HepG2 (cell line): ENCODE results near the gene NRG2. TPM values are rescaled to one million over a fixed set of nuclear protein-coding genes. Genes with fewer than 3 reads are reported as not detected.

ENCODE experiments used
- ATAC-seq: fragments of 200-7000 bp; cut with Tn5 transposase; 3 replicates; pipeline ENCODE4 v1.9.1; 2020; ENCODE audit warnings: mild to moderate bottlenecking, moderate library complexity
- Bru-seq: library from RNA; stranded (reverse); fragments of 400-500 nt; gene quantifications from one replicate; lab custom pipeline; 2021; lab: Mats Ljungman, UMichigan
- BruChase-seq, 2 experiments: library from RNA; stranded (reverse); fragments of 400-500 nt; gene quantifications; one replicate each; lab custom pipeline; 2021; lab: Mats Ljungman, UMichigan
- BruUV-seq: library from RNA; stranded (reverse); fragments of 400-500 nt; replicated peaks from 2 replicates; lab custom pipeline; 2021; lab: Mats Ljungman, UMichigan
- CTCF ChIA-PET: fragments of 300-600 bp; formaldehyde crosslinking; extraction: SDS; loops from one replicate; lab custom pipeline; 2021; ENCODE audit warnings: low total read pairs, inconsistent platforms, low intra/inter-chr PET ratio; lab: Yijun Ruan, JAX
- POLR2A ChIA-PET: fragments of 350-600 bp; sonication (Branson Sonifier 250); formaldehyde crosslinking; loops from one replicate; lab custom pipeline; 2020; ENCODE audit warnings: antibody characterized with exemption, inconsistent platforms; lab: Yijun Ruan, JAX
- DNase-seq: peaks from one replicate; pipeline ENCODE4 v3.0.0-alpha.2; 2015; ENCODE audit warnings: low spot score
- FAIRE-seq: peaks from 3 replicates; lab custom pipeline; 2011; peaks lifted over from hg19 to GRCh38; lab: Jason Lieb, UNC
- H2AFZ ChIP-seq: one replicate; pipeline ENCODE4 v1.6.1; 2011; ENCODE audit warnings: low read length, inconsistent platforms
- H3K27ac ChIP-seq: fragments of 300-600 bp; 3 replicates; pipeline ENCODE4 v1.8.0; 2011; ENCODE audit warnings: mixed run types, mild to moderate bottlenecking, mixed read lengths, low read length, inconsistent platforms; ENCODE audit not compliant: insufficient read depth; ENCODE audit errors: extremely low read length
- H3K27me3 ChIP-seq, 2 experiments: fragments of 200-600 bp in 1 of 2; 2 replicates in 1 of 2; 3 replicates in 1 of 2; pipeline versions ENCODE4 v1.6.0 to v1.8.0; 2011; ENCODE audit warnings: low read length in 2 of 2, mild to moderate bottlenecking in 2 of 2, moderate library complexity in 2 of 2, inconsistent platforms in 1 of 2; ENCODE audit not compliant: insufficient read depth in 2 of 2, control insufficient read depth in 1 of 2
- H3K36me3 ChIP-seq, 2 experiments: fragments of 200-600 bp in 1 of 2; replicated peaks in 1 of 2; 2 replicates in 1 of 2; 3 replicates in 1 of 2; pipeline versions ENCODE4 v1.5.1 to v1.8.0; 2011; ENCODE audit warnings: low read length in 2 of 2, inconsistent platforms in 1 of 2; ENCODE audit not compliant: insufficient read depth in 2 of 2, control insufficient read depth in 1 of 2
- H3K4me1 ChIP-seq: 2 replicates; pipeline ENCODE4 v1.5.1; 2012; ENCODE audit warnings: low read length, inconsistent platforms; ENCODE audit not compliant: insufficient read depth
- H3K4me2 ChIP-seq: 2 replicates; pipeline ENCODE4 v1.6.0; 2011; ENCODE audit warnings: low read depth, low read length, inconsistent platforms
- H3K4me3 ChIP-seq, 3 experiments: fragments of 200-600 bp in 1 of 3; sonication (generic), shearing (Covaris generic) in 1 of 3; replicated peaks in 1 of 3; 2 replicates each; pipeline ENCODE4 v1.5.1; 2011 to 2016; ENCODE audit warnings: low read length in 3 of 3, inconsistent platforms in 2 of 3, low read depth in 2 of 3, mild to moderate bottlenecking in 2 of 3, control low read depth in 1 of 3, mixed read lengths in 1 of 3; ENCODE audit not compliant: insufficient read depth in 1 of 3
- H3K79me2 ChIP-seq: one replicate; pipeline ENCODE4 v1.6.1; 2011; ENCODE audit warnings: low read length, inconsistent platforms; ENCODE audit not compliant: insufficient read depth
- H3K9ac ChIP-seq: 2 replicates; pipeline ENCODE4 v1.6.0; 2011; ENCODE audit warnings: mild to moderate bottlenecking, low read depth, low read length, inconsistent platforms; ENCODE audit not compliant: insufficient read depth
- H3K9me3 ChIP-seq: 2 replicates; pipeline ENCODE4 v1.5.1; 2012; ENCODE audit warnings: mild to moderate bottlenecking, low read length
- H4K20me1 ChIP-seq: 2 replicates; pipeline ENCODE4 v1.6.0; 2011; ENCODE audit warnings: inconsistent platforms, mild to moderate bottlenecking, low read length, moderate library complexity; ENCODE audit not compliant: insufficient read depth
- FOXM1 ChIP-seq: sonication (generic); formaldehyde crosslinking; IDR thresholded peaks from 2 replicates; pipeline ENCODE4 v1.5.0; 2020; ENCODE audit warnings: missing genetic modification reagents
- HNF4A ChIP-seq: sonication (generic); formaldehyde crosslinking; IDR thresholded peaks from 2 replicates; pipeline ENCODE4 v1.4.0; 2020; ENCODE audit warnings: missing genetic modification reagents
- HNRNPLL ChIP-seq: fragments of 200-400 bp; formaldehyde crosslinking; IDR thresholded peaks from 2 replicates; pipeline ENCODE4 v1.6.1; 2017; ENCODE audit warnings: mild to moderate bottlenecking, low read depth, low read length; ENCODE audit not compliant: poor library complexity, severe bottlenecking
- PATZ1 ChIP-seq: sonication (generic); formaldehyde crosslinking; IDR thresholded peaks from 2 replicates; pipeline ENCODE4 v1.4.0; 2020; ENCODE audit warnings: missing genetic modification reagents
- PHF21A ChIP-seq: sonication (generic); formaldehyde crosslinking; IDR thresholded peaks from 2 replicates; pipeline ENCODE4 v1.5.0; 2020; ENCODE audit warnings: mild to moderate bottlenecking, missing genetic modification reagents
- SALL1 ChIP-seq: sonication (generic); formaldehyde crosslinking; IDR thresholded peaks from 2 replicates; pipeline ENCODE4 v1.8.0; 2022; ENCODE audit warnings: mild to moderate bottlenecking, missing genetic modification reagents
- SP1 ChIP-seq, 2 experiments: fragments of 450-650 bp in 1 of 2; sonication (generic) in 1 of 2; formaldehyde crosslinking in 1 of 2; IDR thresholded peaks; 2 replicates each; pipeline versions ENCODE4 v1.4.0 to v1.6.1; 2016 to 2020; ENCODE audit warnings: missing genetic modification reagents in 1 of 2
- SYNCRIP ChIP-seq: fragments of 200-400 bp; formaldehyde crosslinking; IDR thresholded peaks from 2 replicates; pipeline ENCODE4 v1.6.1; 2018; ENCODE audit warnings: mild to moderate bottlenecking, low read depth, low read length; ENCODE audit not compliant: insufficient read depth
- ZFY ChIP-seq: sonication (generic); formaldehyde crosslinking; IDR thresholded peaks from 2 replicates; pipeline ENCODE4 v1.4.0; 2020; ENCODE audit warnings: missing genetic modification reagents
- ZNF24 ChIP-seq: fragments of 450-650 bp; IDR thresholded peaks from 2 replicates; pipeline ENCODE4 v1.6.1; 2017; ENCODE audit warnings: antibody characterized with exemption, mild to moderate bottlenecking
- ZNF292 ChIP-seq: sonication (generic); formaldehyde crosslinking; IDR thresholded peaks from 2 replicates; pipeline ENCODE4 v1.8.1; 2022; ENCODE audit warnings: mild to moderate bottlenecking, low read depth, missing genetic modification reagents, borderline replicate concordance
- ZNF556 ChIP-seq: sonication (generic); formaldehyde crosslinking; IDR thresholded peaks from 2 replicates; pipeline ENCODE4 v1.4.0; 2020; ENCODE audit warnings: mild to moderate bottlenecking, missing genetic modification reagents, borderline replicate concordance
- ZNF777 ChIP-seq: sonication (generic); formaldehyde crosslinking; IDR thresholded peaks from 2 replicates; pipeline ENCODE4 v1.4.0; 2020; ENCODE audit warnings: missing genetic modification reagents
- WGBS: methylation state at CpG from one replicate; pipeline ENCODE4 v1.1.6; 2017; ENCODE audit warnings: low lambda C conversion rate; 5-methylcytosine and 5-hydroxymethylcytosine counted together
- in situ Hi-C: cut with HindIII; loops from 2 replicates; pipeline ENCODE4 v1.10.0; 2017; ENCODE audit warnings: low pct_unique_long_range_greater_than_20kb; ENCODE audit not compliant: extremely low pct_ligation_motif_present
- intact Hi-C: fragments of 100-400 bp; cut with micrococcal nuclease; formaldehyde crosslinking; loops from one replicate; pipeline ENCODE4 v1.10.0; 2022; ENCODE audit not compliant: unreplicated experiment
- long read RNA-seq, 2 experiments: library from RNA in 1 of 2; library from polyadenylated mRNA in 1 of 2; stranded (forward) in 1 of 2; unstranded in 1 of 2; transcript quantifications; one replicate each; pipeline ENCODE4 v2.0.0, GENCODE V29; 2019 to 2022
- polyA minus RNA-seq, 3 experiments: library from RNA; depleted of rRNA, polyadenylated mRNA; stranded (reverse); fragments of >200 nt; gene quantifications; 2 replicates each; pipeline ENCODE4 v1.2.3, GENCODE V29; 2011; ENCODE audit warnings: low replicate concordance in 1 of 3
- polyA plus RNA-seq, 8 experiments: library from polyadenylated mRNA; depleted of rRNA in 3 of 8; stranded (reverse) in 7 of 8; unstranded in 1 of 8; fragments of >200 nt; fragmentation: Illumina TruSeq in 4 of 8; extraction: Trizol in 4 of 8; gene quantifications; 2 replicates each; pipeline versions ENCODE4 v1.2.1 to v1.2.3, GENCODE V29; 2011 to 2016; ENCODE audit warnings: low read depth in 4 of 8, missing spikeins in 1 of 8, mixed read lengths in 1 of 8; ENCODE audit not compliant: insufficient read depth in 1 of 8
- total RNA-seq, 5 experiments: library from RNA; depleted of rRNA; stranded (reverse); fragments of >200 nt; fragmentation: Illumina TruSeq; extraction: Trizol; gene quantifications; 2 replicates each; pipeline ENCODE4 v1.2.3, GENCODE V29; 2016; ENCODE audit warnings: low read depth in 1 of 5
- TF ChIP-seq, protein P1 (sequence below): sonication (generic); formaldehyde crosslinking; IDR thresholded peaks from 2 replicates; pipeline ENCODE4 v1.4.0; 2020; ENCODE audit warnings: missing genetic modification reagents, low read depth, mild to moderate bottlenecking, borderline replicate concordance

Gene NRG2
- total RNA-seq (2016; rRNA removed; fragmentation: Illumina TruSeq; extraction: Trizol): not detected in 2 replicates
- not detected in 2 replicates for total RNA-seq (2016; cell fraction: cytosol; rRNA removed; fragmentation: Illumina TruSeq; extraction: Trizol; ENCODE audit: low read depth)
- total RNA-seq (2016; cell fraction: insoluble cytoplasmic fraction; rRNA removed; fragmentation: Illumina TruSeq; extraction: Trizol): not detected in 2 replicates
- not detected in 2 replicates for total RNA-seq (2016; cell fraction: membrane; rRNA removed; fragmentation: Illumina TruSeq; extraction: Trizol)
- not detected in 2 replicates for total RNA-seq (2016; cell fraction: nucleus; rRNA removed; fragmentation: Illumina TruSeq; extraction: Trizol)
- polyA plus RNA-seq (2011; rRNA removed): not detected in 2 replicates
- polyA plus RNA-seq (2011; cell fraction: cytosol; rRNA removed): not detected in 2 replicates
- not detected in 2 replicates for polyA plus RNA-seq (2011; cell fraction: nucleus; rRNA removed)
- not detected in 2 replicates for polyA plus RNA-seq (2012)
- not detected in 2 replicates for polyA plus RNA-seq (2016; cell fraction: cytosol; fragmentation: Illumina TruSeq; extraction: Trizol; ENCODE audit: low read depth)
- polyA plus RNA-seq (2016; cell fraction: insoluble cytoplasmic fraction; fragmentation: Illumina TruSeq; extraction: Trizol; ENCODE audit: low read depth): not detected in 2 replicates
- polyA plus RNA-seq (2016; cell fraction: membrane; fragmentation: Illumina TruSeq; extraction: Trizol; ENCODE audit: low read depth): not detected in 2 replicates
- not detected in 2 replicates for polyA plus RNA-seq (2016; cell fraction: nucleus; fragmentation: Illumina TruSeq; extraction: Trizol; ENCODE audit: insufficient read depth, low read depth)
- polyA minus RNA-seq (2011; rRNA and poly(A)+ RNA removed; ENCODE audit: low replicate concordance): not detected in 2 replicates
- polyA minus RNA-seq (2011; cell fraction: cytosol; rRNA and poly(A)+ RNA removed): not detected in 2 replicates
- not detected in 2 replicates for polyA minus RNA-seq (2011; cell fraction: nucleus; rRNA and poly(A)+ RNA removed)
- Bru-seq, nascent RNA: percentile 16 among the genes with signal in this experiment
- percentile 12 among the genes with signal in this experiment for BruChase-seq, experiment 1, labeled RNA remaining after a 6-hour chase
- percentile 17 among the genes with signal in this experiment for BruChase-seq, experiment 2, labeled RNA remaining after a 2-hour chase
- long read RNA-seq, experiment 1: 0 reads
- long read RNA-seq, experiment 2: 0 reads

- intact Hi-C loops: no loop called here
- peak; percentile 49 for DNase-seq
- TF ChIP-seq ZNF556: peak; percentile 45; the same call in 1 of the 2 replicates
- TF ChIP-seq SALL1: peak; percentile 13; the same call in 1 of the 2 replicates
- TF ChIP-seq ZNF292 (CRISPR knock-in tag): peak; percentile 54
- peak; percentile 70 for TF ChIP-seq PATZ1 (CRISPR knock-in tag)
- TF ChIP-seq SYNCRIP: no peak
- peak; percentile 20; the same call in 1 of the 2 replicates for TF ChIP-seq PHF21A (CRISPR knock-in tag)
- TF ChIP-seq ZNF24: no peak
- TF ChIP-seq HNF4A (CRISPR knock-in tag): 0 out of 2 replicates have a peak, but pooled peaks have one; percentile 5
- peak; percentile 26; the same call in 1 of the 2 replicates for TF ChIP-seq ZNF777 (CRISPR knock-in tag)
- TF ChIP-seq SP1 (IDR thresholded peaks at IDR 0.05): no peak
- peak; percentile 78 for TF ChIP-seq SP1 (CRISPR knock-in tag; IDR thresholded peaks at IDR 0.05)
- TF ChIP-seq ZFY: peak; percentile 43
- no peak for TF ChIP-seq FOXM1 (CRISPR knock-in tag)
- TF ChIP-seq HNRNPLL: peak; percentile 90
- TF ChIP-seq, protein P1, sequence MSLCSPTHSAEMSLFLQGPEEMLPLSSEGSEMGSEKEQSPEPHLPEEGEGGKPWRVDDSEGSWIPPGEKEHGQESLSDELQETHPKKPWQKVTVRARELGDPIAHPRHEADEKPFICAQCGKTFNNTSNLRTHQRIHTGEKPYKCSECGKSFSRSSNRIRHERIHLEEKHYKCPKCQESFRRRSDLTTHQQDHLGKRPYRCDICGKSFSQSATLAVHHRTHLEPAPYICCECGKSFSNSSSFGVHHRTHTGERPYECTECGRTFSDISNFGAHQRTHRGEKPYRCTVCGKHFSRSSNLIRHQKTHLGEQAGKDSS (CRISPR knock-in tag): no peak
Measured at GRCh38 chr5:140042643-140043507, at the start of gene NRG2. TSS of gene NRG2 (minus strand) at chr5:140043299.

More at GRCh38 chr5:140042643-140043507, at the start of gene NRG2:
- Histone ChIP-seq H3K79me2 (no peaks in the 10 kb centered on the region), H3K4me2 (peak within 1 kb of the TSS; percentile 85), H3K27ac (no peak within 1 kb of the TSS), H3K27me3 (peaks cover 10 to 53% of the 10 kb centered on the region in 2 experiments; a peak in 4 of 5 replicates), H3K9ac (no peak within 1 kb of the TSS), H4K20me1 (no peaks in the 10 kb centered on the region), H2AFZ (no peak within 1 kb of the TSS), H3K9me3 (no peaks in the 10 kb centered on the region), H3K4me3 (peak within 1 kb of the TSS; percentile 55 to 70 (median 57); a peak in 5 of 6 replicates), H3K4me1 (peaks cover 6% of the 10 kb centered on the region; the same call in 1 of the 2 replicates), H3K36me3 (no peaks in the 10 kb centered on the region)
- ChIA-PET POLR2A (no interaction called here), CTCF (no interaction called here)
- in situ Hi-C loops: no loop called here
- no CpG with 5 or more reads among the region's 82 CpGs for WGBS
- FAIRE-seq: no peak
- BruUV-seq: no TSS peak
- peak; percentile 94 for ATAC-seq
